ENCODE results near the gene PRKD3. TPM values are rescaled to one million over a fixed set of nuclear protein-coding genes. Genes with fewer than 3 reads are reported as not detected.

Gene PRKD3
- total RNA-seq, 1 experiment from 2014 or later, result 82.1 TPM

DNA sequence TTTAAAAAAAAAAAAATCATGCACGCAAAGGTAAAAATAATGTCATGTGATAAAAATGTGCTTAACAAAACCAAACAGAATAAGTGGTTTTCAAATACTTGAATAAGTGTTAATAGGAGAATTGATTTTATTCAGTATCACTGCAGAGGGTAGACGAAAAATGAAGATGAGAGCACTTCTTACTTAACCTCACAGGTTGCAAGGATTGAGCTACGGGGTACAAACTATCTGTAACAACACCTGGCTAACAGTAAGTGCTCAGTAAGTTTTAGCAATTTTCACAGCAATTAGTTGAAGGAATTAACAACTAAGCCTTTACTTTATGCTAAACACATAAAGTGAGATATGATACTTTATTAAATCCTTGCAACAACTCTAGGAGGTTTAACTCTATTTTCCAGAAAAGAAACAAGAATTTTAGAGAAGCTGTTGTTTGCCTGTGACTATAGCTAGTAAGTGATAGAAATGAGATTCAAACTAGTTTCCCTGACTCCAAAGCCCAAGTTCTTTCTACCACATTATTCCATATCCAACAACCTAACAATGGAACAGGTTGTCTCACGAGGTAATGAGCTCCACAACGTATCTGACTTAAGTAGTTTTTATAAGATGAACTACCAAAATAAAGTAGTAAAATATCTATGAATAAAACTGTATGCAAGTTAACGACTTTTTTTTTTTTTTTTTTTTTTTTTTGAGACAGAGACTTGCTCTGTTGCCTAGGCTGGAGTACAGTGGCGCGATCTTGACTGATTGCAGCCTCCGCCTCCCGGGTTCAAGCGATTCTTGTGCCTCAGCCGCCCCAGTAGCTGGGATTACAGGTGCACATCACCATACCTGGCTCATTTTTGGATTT lies 4.7 kb downstream of the PRKD3 start:
- TF ChIP-seq ERG (CRISPR knock-in tag; IDR thresholded peaks at IDR 0.05), result no peak
- no peak for TF ChIP-seq ZBTB21 (CRISPR knock-in tag; IDR thresholded peaks at IDR 0.05; ENCODE audit: borderline replicate concordance)
- TF ChIP-seq CTCF (IDR thresholded peaks at IDR 0.05), result no peak
- no peak for TF ChIP-seq ZNF263 (CRISPR knock-in tag; IDR thresholded peaks at IDR 0.05; ENCODE audit: low read depth)
- no peak for TF ChIP-seq PREB (CRISPR knock-in tag; IDR thresholded peaks at IDR 0.05; ENCODE audit: borderline replicate concordance)
- no peak for TF ChIP-seq ZNF138 (CRISPR knock-in tag; conservative IDR thresholded peaks at IDR 0.05)
- TF ChIP-seq STAT6 (CRISPR knock-in tag; conservative IDR thresholded peaks at IDR 0.05; ENCODE audit: low read depth), result no peak
- TF ChIP-seq, protein P1, sequence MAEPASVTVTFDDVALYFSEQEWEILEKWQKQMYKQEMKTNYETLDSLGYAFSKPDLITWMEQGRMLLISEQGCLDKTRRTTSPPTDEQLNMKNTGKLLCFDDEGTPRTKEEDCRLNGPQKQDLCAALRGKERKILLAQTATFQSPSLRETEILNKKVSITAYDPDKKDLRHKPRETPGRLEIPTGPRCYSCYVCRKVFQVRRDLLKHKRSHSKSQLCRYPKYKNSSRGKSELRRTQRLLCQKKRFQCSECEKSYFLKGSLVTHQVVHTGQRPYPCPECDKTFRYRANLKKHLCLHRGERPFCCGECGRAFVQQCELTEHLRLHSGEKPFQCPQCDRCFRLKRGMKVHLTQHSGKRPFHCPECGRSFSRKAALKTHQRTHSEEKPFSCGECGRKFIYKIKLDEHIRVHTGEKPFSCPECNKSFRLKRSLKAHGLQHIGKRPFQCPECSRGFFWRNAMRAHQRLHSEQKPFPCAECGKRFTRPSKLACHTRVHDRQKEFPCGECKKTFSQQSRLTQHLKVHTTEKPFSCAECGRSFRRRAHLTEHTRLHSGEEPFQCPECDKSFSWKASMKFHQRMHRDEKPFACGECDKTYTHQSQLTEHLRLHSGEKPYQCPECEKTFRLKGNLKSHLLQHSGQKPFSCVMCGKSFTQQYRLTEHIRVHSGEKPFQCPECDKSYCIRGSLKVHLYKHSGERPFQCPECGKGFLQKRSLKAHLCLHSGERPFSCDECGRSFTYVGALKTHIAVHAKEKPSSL (CRISPR knock-in tag; conservative IDR thresholded peaks at IDR 0.05), result no peak
- TF ChIP-seq, protein P2, sequence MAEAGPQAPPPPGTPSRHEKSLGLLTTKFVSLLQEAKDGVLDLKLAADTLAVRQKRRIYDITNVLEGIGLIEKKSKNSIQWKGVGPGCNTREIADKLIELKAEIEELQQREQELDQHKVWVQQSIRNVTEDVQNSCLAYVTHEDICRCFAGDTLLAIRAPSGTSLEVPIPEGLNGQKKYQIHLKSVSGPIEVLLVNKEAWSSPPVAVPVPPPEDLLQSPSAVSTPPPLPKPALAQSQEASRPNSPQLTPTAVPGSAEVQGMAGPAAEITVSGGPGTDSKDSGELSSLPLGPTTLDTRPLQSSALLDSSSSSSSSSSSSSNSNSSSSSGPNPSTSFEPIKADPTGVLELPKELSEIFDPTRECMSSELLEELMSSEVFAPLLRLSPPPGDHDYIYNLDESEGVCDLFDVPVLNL (CRISPR knock-in tag; IDR thresholded peaks at IDR 0.05; ENCODE audit: borderline replicate concordance, low read depth), result no peak
- TF ChIP-seq, protein P3, sequence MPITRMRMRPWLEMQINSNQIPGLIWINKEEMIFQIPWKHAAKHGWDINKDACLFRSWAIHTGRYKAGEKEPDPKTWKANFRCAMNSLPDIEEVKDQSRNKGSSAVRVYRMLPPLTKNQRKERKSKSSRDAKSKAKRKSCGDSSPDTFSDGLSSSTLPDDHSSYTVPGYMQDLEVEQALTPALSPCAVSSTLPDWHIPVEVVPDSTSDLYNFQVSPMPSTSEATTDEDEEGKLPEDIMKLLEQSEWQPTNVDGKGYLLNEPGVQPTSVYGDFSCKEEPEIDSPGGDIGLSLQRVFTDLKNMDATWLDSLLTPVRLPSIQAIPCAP (CRISPR knock-in tag; IDR thresholded peaks at IDR 0.05), result no peak
- TF ChIP-seq GABPB1 (CRISPR knock-in tag; IDR thresholded peaks at IDR 0.05), result no peak
- TF ChIP-seq ETV6 (CRISPR knock-in tag; IDR thresholded peaks at IDR 0.05), result no peak
- no peak for TF ChIP-seq ESRRA (CRISPR knock-in tag; IDR thresholded peaks at IDR 0.05; ENCODE audit: borderline replicate concordance)
- no peak for TF ChIP-seq USF2 (CRISPR knock-in tag; IDR thresholded peaks at IDR 0.05)
- no peak for ATAC-seq
- Mint-ChIP-seq H3K27me3 (ENCODE audit: low read depth) (peaks cover 2% of the 10 kb centered on the region), H3K4me1 (peaks cover 76% of the 10 kb centered on the region), H3K36me3 (peaks cover 5% of the 10 kb centered on the region; the same call in 1 of the 2 replicates), H3K4me3 (no peak overlapping the region), H3K27ac (no peak overlapping the region), H3K9me3 (no peaks in the 10 kb centered on the region)
- no peak for DNase-seq (ENCODE audit: low spot score)
- POLR2A ChIA-PET, result interaction anchor here (0.7 kb wide), 2 partner anchors 18 to 1058 kb away, joined by 3 read pairs; no protein-coding TSS in a partner anchor
- CTCF ChIA-PET, result no interaction called here
